DMS53 (cell line): ENCODE data around the gene KIF25.

Source experiments
- DNase-seq: peaks from one replicate; lab custom pipeline; 2025; lab: John Stamatoyannopoulos, UW

KIF25 gene

GRCh38 chr6:168050881-168051586 is 53.6 kb downstream of the KIF25 start:
- no peak for DNase-seq

GRCh38 chr6:168051648-168052047 is 54.2 kb downstream of the KIF25 start:
- DNase-seq, result no peak

- DNase-seq, result peak; percentile 39
These were observed 54.9 kb downstream of the KIF25 start for GRCh38 chr6:168052291-168052891.

DNA sequence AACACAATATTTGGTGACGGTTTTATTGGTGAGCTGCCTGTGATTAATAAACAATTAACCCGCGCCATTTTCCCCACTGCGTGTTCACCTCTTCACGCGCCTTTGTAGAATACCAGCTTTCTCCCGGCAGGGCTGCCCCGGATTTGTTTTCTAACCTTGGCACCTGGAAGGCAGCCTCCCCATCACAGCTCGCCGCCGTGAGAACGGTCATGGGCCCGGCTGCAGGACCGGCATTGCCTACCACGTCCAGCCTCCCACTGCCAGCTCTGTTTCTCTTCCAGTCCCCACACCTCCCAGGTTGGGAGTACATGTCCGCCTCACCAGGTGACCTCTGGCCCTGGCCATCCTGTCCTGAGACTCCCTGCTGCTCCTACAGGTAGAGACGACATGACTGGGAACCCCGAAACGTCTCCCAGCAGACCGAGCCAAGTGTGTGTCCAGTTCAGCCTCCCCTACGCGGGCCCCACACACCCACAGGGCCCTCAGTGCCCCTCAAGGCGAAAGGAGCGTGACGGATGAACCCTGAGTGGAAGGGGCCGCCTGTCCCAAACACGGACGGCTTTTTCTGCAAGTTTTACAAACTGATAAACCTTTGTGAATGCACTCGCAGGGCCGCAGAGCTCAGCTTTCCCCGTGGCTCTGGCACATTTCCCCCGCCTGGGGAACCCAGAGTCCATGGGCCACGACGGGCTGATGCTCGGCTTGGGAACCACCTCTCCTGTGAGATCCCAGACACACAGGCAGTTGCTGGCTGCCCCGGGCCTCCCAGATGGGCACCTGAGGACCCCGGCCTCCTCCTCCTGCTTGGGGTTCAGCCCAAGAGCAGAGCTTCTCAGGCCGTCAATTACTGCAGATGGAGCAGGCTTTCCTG is 55.9 kb downstream of the KIF25 start:
- no peak for DNase-seq

- no peak for DNase-seq
These were observed 56.5 kb downstream of the KIF25 start for GRCh38 chr6:168053957-168054471.

DNA sequence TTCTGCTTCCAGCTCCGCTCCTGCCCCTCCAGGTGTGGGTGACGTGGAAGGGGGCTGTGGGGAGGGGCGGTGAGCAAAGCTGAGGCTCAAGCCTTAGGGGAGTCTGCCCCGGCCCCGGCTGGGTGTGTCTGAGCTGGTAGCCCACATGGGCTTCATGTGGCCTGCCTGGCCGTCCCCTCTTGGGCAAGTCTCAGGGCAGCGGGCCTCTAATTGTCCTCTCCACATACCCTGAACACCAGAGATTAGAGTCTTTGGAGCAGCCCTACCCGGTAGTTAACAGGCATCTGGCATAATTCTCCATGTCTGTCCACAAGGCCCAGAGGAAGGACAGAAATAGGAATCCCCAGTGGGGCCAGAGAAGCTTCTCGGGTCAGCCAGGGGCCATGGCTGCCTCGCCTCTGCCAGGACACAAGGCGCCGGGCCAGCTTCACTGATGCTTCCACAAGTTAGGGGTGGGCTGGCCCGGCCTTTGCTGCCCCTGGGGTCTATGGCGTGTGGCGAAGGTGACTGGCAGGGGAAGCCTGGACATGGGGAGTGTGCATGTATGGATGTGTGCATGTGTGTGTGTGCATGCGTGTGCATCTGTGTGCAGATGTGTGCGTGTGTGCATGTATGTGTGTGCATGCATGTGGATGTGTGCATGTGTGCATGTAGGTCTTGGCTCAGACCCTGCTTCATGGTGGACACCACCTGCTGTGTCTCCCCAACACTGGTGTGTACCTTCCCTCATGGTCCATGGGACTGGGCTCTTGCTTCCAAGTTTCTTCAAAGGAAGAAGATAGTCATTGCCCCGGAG is 57.5 kb downstream of the KIF25 start:
- no peak for DNase-seq

- DNase-seq, result no peak
These were observed 58.4 kb downstream of the KIF25 start for GRCh38 chr6:168055696-168056489.

- no peak for DNase-seq
These were observed 59.5 kb downstream of the KIF25 start for GRCh38 chr6:168056892-168057527.

DNA sequence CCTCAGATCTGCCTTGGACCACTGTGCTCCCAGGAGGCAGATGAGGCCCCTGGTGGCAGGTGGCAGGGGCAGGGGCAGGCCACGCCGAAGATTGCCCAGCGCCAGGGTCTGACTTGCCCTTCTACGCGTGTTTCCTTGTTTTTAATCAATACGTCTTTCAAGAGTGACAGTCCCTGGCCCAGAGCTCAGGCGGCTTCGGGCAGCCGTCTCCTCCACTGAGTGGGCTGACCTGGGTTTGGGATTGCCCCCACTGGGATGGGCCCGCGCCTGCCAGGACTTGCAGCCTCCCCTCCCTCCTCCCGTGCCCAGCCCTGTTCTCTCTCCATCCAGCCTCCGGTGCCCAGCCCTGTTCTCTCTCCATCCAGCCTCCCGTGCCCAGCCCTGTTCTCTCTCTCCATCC is 60.4 kb downstream of the KIF25 start:
- no peak for DNase-seq

DNA sequence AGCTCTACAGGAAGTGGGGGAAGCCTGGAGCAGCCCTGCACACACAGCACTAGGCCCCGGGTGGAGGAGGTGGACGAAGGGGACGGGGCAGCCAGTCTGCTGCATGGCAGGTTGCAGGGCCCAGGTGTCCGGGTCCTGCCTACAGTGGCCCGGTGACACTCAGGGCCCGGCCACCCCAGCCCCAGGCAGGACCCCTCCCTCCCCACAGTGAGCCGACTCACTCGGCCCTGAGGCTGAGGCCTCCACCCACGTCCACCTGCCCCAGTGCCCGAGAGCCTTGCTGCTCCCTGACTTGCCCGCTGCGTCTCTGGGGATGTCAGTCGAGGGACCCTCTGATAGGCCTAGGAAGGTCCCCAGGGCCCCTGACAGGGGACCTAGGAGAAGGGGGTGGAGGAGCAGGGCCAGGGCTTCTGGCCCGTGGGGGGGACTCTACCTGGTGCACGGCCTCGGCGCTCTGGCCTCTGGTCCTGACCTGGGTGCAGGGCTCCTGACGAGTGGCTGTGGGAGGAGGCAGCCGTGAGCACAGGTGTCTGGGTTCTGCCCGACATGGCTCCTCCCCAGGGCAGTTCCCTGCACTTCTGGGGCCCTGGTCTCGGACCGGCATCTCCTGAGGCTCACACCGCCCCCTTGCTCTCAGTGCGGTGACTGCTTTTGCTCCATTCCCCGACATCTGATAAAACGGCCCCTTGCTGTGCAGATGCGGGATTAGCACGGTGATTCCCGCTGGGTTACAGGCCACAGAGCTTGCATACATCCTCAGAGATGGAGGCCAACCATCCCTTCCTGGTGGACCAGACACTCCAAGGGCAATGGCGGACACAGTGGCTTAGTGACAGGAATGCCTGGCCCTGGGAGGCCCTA is 61.5 kb downstream of the KIF25 start:
- no peak for DNase-seq

DNA sequence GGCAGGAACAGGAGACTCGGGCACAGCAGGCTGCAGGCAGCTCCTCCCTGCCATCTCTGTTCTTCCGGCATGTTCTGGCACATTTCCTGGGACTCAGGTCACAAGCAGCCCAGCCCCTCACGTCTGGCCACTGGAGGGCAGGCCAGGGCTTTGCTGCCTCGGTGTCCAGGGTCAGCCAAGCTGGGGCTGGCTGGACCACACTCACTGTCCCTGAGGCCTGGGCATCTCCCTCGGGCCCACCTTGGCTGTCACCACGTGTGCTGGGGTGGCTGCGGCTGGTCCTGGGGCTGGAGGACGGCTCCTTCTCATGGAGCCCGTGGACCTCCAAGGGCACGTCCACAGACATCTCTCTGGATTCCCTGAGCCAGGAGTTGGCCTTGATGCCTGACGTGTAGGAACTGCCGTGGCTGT is 63.1 kb downstream of the KIF25 start:
- peak; percentile 86 for DNase-seq

DNA sequence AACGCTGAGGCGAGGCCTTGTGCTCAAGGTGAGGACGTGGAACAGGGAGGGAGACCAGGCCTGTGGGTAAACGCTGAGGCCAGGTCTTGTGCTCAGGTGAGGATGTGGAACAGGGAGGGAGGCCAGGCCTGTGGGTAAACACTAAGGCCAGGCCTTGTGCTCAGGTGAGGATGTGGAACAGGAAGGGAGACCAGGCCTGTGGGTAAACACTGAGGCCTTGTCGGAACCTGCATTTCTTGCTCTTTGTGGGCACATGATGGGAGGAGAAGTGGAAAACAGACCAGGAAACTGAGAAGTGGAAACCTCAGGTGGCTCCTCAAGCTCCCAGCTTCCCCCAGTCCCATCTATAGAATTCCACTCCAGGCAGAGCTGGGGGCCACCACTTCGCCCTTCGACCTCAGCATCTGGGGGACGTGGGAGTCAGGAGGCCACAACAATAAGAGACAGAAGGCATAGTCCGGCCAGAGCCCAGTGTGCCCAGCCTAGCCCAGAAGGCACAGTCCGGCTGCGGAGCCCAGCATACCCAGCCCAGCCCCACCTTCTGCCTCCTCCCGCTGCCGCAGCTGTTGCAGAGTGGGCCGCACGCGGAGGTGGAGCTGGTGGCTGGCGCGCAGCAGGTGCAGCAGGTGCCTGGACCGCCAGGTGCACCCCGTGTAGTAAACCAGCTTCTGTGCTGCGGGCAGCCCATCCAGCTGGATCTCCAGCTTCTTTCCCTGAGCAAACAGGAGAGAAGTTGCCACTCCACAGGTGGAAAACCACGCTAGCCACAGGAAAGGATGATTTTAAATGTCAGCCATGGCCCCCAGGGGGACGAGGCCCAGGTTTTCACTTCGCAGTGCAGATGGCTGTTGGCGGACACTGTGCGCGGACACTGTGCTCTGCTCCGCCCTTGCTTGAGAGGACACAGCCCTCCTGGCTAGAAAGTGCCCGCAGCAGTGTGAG is 64.1 kb downstream of the KIF25 start:
- DNase-seq, result peak; percentile 96

DNA sequence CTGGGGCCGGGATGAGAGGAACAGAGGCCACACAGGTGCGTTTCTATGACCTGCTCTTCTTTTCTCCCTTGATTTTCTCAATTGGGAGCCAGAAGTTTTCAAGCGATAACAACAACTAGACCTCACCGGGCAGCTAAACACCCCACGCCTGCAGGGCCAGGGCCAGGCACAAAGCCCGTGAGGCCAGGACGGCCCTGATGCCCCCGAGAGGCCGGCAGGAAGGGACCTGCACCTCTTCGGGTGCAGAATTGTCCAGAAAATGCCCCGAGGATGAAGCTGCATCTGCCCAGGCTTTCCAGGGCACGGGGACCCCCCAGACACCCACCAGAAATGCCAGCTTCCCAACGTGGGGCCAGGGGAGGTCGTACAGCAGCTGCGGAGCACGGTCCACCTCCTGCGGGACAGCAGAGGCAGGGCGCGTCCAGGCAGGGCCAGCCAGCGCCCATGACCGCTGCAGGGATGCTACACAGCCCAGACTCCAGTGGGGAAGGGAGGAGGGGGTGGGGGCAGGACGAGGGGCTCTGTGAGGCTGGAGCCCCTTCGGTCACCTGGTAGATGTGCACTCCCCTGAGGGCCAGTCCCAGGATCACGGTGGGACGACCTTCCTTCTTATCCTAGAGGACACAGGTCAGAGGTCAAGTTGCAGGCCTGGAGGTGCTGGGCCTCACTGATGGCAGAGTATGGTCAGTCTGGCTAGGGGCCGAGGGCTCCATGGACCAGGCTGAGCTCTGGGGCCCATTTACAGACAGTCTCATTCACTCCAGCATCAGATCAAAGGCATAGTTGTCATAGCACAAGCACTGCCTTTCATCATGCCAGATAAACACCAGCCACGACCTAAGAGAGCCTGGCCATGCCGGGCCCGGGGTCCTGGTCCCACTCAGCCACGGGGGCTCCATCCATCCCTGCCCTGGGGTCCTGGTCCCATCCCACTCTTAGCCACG is 65.1 kb downstream of the KIF25 start:
- DNase-seq, result peak; percentile 27

DNA sequence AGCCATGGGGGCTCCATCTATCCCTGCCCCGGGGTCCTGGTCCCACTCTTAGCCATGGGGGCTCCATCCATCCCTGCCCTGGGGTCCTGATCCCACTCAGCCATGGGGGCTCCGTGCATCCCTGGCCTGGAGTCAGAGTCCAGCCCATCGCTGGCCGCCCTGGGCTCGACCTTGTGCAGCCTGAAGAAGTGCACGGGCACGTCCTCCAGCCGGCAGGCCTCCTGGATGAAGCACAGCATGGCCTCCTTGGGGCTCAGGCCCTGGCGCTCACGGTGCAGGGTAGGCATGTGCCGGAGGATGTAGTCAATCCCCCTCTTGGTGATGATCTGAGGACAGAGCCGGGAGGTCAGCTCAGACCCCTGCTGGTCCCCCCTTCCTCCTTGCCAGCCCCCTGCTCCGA is 66.0 kb downstream of the KIF25 start:
- DNase-seq, result no peak

DNA sequence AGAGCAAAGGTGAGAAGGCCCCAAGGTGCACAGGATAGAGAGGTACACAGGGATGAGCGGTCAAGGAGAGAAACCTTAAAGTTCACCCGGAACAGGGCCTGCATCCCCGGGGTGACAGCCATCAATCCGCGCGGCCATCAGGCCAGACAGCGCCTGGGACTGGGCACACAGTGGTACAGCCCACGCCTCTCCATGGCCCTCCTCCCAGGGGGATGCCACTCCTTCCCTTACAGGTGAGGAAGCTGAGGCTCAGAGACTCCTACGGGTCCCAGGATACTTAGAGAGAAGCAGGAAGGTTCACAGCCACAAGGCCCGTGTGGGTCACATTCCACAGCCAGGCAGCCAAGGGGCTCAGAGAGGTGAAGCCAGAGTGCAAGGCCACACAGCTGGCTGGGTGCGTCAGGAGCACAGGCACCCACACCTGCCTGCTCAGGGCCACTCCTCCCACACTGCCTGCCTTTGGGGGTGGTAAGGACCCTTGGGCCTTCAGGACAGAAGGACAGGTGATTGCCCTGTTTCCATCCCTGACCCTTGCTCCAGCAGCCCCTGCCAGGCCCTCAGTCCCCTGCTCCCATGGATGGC is 66.8 kb downstream of the KIF25 start:
- DNase-seq, result no peak

- no peak for DNase-seq
These were observed 69.7 kb downstream of the KIF25 start for GRCh38 chr6:168067081-168067759.
